Measurements from ENCODE around the gene RAD51B.

The RAD51B gene

DNA sequence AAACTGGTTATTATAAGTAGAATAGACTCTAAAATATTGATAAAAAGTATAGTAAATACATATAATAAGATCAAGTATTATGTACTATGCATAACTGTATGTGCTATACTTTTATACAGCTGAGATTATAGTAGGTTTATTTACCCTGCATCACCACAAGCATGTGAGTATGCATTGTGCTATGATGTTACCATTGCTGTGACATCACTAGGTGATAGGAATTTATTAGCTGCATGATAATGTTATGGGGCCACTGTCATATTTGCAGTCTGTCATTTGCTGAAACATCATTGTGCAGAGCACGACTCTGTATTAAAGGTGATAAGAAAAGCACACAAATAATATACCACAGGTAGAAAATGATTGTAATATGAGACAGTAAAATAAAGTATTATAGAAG lies 587.7 kb downstream of the RAD51B start:
- H3K4me3 ChIP-seq (replicated peaks; ENCODE audit: insufficient read depth, low read length) = no peak overlapping the region
- no peaks in the 10 kb centered on the region for H3K27me3 ChIP-seq (ENCODE audit: insufficient read depth, poor library complexity, severe bottlenecking)
- no peak for DNase-seq (ENCODE audit: low read depth in 1 of 2, low spot score in 1 of 2)
- no peak overlapping the region for H3K27ac ChIP-seq (replicated peaks)
- TF ChIP-seq POLR2AphosphoS5 (IDR thresholded peaks at IDR 0.05; ENCODE audit: low read depth) = no peak
- TF ChIP-seq, protein P1, sequence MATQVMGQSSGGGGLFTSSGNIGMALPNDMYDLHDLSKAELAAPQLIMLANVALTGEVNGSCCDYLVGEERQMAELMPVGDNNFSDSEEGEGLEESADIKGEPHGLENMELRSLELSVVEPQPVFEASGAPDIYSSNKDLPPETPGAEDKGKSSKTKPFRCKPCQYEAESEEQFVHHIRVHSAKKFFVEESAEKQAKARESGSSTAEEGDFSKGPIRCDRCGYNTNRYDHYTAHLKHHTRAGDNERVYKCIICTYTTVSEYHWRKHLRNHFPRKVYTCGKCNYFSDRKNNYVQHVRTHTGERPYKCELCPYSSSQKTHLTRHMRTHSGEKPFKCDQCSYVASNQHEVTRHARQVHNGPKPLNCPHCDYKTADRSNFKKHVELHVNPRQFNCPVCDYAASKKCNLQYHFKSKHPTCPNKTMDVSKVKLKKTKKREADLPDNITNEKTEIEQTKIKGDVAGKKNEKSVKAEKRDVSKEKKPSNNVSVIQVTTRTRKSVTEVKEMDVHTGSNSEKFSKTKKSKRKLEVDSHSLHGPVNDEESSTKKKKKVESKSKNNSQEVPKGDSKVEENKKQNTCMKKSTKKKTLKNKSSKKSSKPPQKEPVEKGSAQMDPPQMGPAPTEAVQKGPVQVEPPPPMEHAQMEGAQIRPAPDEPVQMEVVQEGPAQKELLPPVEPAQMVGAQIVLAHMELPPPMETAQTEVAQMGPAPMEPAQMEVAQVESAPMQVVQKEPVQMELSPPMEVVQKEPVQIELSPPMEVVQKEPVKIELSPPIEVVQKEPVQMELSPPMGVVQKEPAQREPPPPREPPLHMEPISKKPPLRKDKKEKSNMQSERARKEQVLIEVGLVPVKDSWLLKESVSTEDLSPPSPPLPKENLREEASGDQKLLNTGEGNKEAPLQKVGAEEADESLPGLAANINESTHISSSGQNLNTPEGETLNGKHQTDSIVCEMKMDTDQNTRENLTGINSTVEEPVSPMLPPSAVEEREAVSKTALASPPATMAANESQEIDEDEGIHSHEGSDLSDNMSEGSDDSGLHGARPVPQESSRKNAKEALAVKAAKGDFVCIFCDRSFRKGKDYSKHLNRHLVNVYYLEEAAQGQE (IDR thresholded peaks at IDR 0.05; ENCODE audit: insufficient replicate concordance, low read depth) = no peak
- TF ChIP-seq GABPA (IDR thresholded peaks at IDR 0.05; ENCODE audit: low read depth) = no peak
- TF ChIP-seq, protein P2, sequence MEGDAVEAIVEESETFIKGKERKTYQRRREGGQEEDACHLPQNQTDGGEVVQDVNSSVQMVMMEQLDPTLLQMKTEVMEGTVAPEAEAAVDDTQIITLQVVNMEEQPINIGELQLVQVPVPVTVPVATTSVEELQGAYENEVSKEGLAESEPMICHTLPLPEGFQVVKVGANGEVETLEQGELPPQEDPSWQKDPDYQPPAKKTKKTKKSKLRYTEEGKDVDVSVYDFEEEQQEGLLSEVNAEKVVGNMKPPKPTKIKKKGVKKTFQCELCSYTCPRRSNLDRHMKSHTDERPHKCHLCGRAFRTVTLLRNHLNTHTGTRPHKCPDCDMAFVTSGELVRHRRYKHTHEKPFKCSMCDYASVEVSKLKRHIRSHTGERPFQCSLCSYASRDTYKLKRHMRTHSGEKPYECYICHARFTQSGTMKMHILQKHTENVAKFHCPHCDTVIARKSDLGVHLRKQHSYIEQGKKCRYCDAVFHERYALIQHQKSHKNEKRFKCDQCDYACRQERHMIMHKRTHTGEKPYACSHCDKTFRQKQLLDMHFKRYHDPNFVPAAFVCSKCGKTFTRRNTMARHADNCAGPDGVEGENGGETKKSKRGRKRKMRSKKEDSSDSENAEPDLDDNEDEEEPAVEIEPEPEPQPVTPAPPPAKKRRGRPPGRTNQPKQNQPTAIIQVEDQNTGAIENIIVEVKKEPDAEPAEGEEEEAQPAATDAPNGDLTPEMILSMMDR (IDR thresholded peaks at IDR 0.05; ENCODE audit: insufficient read depth, low read length) = no peak
- no peak for TF ChIP-seq SPI1 (IDR thresholded peaks at IDR 0.05; ENCODE audit: borderline replicate concordance, low read depth)

DNA sequence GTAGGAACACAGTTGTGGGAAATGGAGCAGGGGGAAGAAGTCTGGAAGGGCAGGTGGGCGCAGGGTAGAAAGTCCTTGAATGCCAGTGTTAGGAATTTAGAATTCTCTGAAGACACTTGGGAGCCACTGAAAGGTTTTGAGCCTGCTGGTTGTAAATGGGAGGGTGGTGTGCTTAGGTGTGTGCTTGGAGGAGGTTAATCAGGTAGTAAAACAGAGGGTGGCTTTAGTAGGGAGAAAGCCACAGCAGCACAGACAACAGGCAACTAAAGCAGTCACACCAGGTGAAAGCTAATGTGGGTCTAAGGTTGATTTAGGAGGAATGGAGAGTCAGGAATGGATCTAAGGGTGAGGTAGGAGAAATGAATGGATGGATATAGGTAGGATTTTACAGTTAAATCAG lies 588.2 kb downstream of the RAD51B start:
- no peaks in the 10 kb centered on the region for H3K27me3 ChIP-seq (ENCODE audit: insufficient read depth, poor library complexity, severe bottlenecking)
- TF ChIP-seq GABPA (IDR thresholded peaks at IDR 0.05; ENCODE audit: low read depth) (no peak), SPI1 (IDR thresholded peaks at IDR 0.05; ENCODE audit: borderline replicate concordance, low read depth) (no peak), POLR2AphosphoS5 (IDR thresholded peaks at IDR 0.05; ENCODE audit: low read depth) (no peak)
- TF ChIP-seq, protein P1 (IDR thresholded peaks at IDR 0.05; ENCODE audit: insufficient replicate concordance, low read depth) = no peak
- TF ChIP-seq, protein P2 (IDR thresholded peaks at IDR 0.05; ENCODE audit: insufficient read depth, low read length) = no peak
- no peak overlapping the region for H3K27ac ChIP-seq (replicated peaks)
- H3K4me3 ChIP-seq (replicated peaks; ENCODE audit: insufficient read depth, low read length) = no peak overlapping the region
- no peak for DNase-seq (ENCODE audit: low read depth in 1 of 2, low spot score in 1 of 2)

DNA sequence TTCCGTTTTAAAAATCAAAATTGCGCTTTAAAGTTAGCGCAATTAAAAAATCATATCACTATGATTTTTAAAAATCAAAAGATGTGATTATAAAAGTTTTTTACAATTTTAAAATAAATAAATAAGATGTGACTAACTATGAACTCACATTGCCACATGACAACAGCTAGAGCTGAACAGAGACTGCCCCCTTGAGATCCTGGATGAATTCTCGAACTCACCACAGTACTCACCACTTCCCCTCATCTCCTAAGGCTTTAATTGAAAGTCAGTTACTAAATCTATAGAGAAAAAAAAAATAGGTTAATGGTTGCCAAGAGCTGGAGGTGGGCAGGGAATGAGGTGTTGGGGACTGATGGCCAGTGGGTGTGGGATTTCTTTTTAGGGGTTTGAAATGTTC lies 589.1 kb downstream of the RAD51B start:
- TF ChIP-seq, protein P1 (IDR thresholded peaks at IDR 0.05; ENCODE audit: insufficient replicate concordance, low read depth) = no peak
- no peak for TF ChIP-seq GABPA (IDR thresholded peaks at IDR 0.05; ENCODE audit: low read depth)
- no peak for TF ChIP-seq SPI1 (IDR thresholded peaks at IDR 0.05; ENCODE audit: borderline replicate concordance, low read depth)
- TF ChIP-seq POLR2AphosphoS5 (IDR thresholded peaks at IDR 0.05; ENCODE audit: low read depth) = no peak
- TF ChIP-seq, protein P2 (IDR thresholded peaks at IDR 0.05; ENCODE audit: insufficient read depth, low read length) = no peak
- H3K27ac ChIP-seq (replicated peaks) = no peak overlapping the region
- no peak for DNase-seq (ENCODE audit: low read depth in 1 of 2, low spot score in 1 of 2)

More for the DNA sequence above, 589.1 kb downstream of the RAD51B start:
- Histone ChIP-seq H3K4me3 (replicated peaks; ENCODE audit: insufficient read depth, low read length) (no peak overlapping the region), H3K27me3 (ENCODE audit: insufficient read depth, poor library complexity, severe bottlenecking) (no peaks in the 10 kb centered on the region)

Data from HL-60 (cell line).